Uterus (tissue), 4 donors: ENCODE results near the gene ABCA1. TPM values are rescaled to one million over a fixed set of nuclear protein-coding genes. Genes with fewer than 3 reads are reported as not detected.
"Not testable (repeated sequence)": the region's sequence is repeated elsewhere in the genome, so short reads cannot be mapped to it uniquely, and the experiment has no call there.

Experiments used
- DNase-seq, 2 donors: peaks; one replicate each; pipeline ENCODE4 v3.0.0-alpha.2; 2019 to 2020
- H3K27ac ChIP-seq, 2 donors: fragments of 200-600 bp; sonication (generic); 1 replicate in 1 of 2; 2 replicates in 1 of 2; pipeline ENCODE4 v1.5.1; 2016 to 2018
- H3K27me3 ChIP-seq, 2 donors: fragments of 200-600 bp; sonication (generic); one replicate each; pipeline ENCODE4 v1.5.1; 2018 to 2019; ENCODE audit warnings: control low read depth in 1 of 2
- H3K36me3 ChIP-seq, 2 donors: fragments of 200-600 bp; sonication (generic); one replicate each; pipeline ENCODE4 v1.5.1; 2019; ENCODE audit warnings: control low read depth in 1 of 2
- H3K4me1 ChIP-seq, 2 donors: fragments of 200-600 bp; sonication (generic); one replicate each; pipeline ENCODE4 v1.5.1; 2018 to 2019; ENCODE audit warnings: control low read depth in 1 of 2
- H3K4me3 ChIP-seq, 2 donors: fragments of 200-600 bp; sonication (generic); 1 replicate in 1 of 2; 2 replicates in 1 of 2; pipeline ENCODE4 v1.5.1; 2018 to 2019; ENCODE audit warnings: mild to moderate bottlenecking in 1 of 2
- H3K9me3 ChIP-seq, 2 donors: fragments of 200-600 bp; sonication (generic); one replicate each; pipeline ENCODE4 v1.5.1; 2019; ENCODE audit warnings: control low read depth in 1 of 2
- POLR2A ChIP-seq, 2 donors: fragments of 450-650 bp; IDR thresholded peaks; one replicate each; pipeline ENCODE4 v1.6.1; 2016; ENCODE audit warnings: antibody characterized with exemption in 2 of 2, mild to moderate bottlenecking in 1 of 2, moderate library complexity in 1 of 2
- intact Hi-C: fragments of 100-400 bp; cut with DNase I; formaldehyde crosslinking; loops from one replicate; pipeline ENCODE4 v1.15.1; 2023; ENCODE audit warnings: low total_unique reads
- total RNA-seq, 4 donors: library from RNA; depleted of rRNA in 3 of 4; stranded (reverse); fragments of >200 nt in 3 of 4; gene quantifications; one replicate each; pipeline versions ENCODE4 v1.1.0 to v1.2.4, GENCODE V29; 2014 to 2023
- TF ChIP-seq, protein P1 (sequence below), 4 experiments: fragments of 200-600 bp in 2 of 4; fragments of 450-650 bp in 2 of 4; sonication (generic) in 2 of 4; IDR thresholded peaks; one replicate each; pipeline ENCODE4 v1.5.1; 2016 to 2019; ENCODE audit warnings: antibody characterized with exemption in 4 of 4, mild to moderate bottlenecking in 2 of 4, moderate library complexity in 1 of 4
- donor health status: DM: yes; HTN: yes; CAD: no.

Gene ABCA1
- total RNA-seq, 4 donors from 2014 or later = 13.8 to 43.3 (median 25.9) TPM

DNA sequence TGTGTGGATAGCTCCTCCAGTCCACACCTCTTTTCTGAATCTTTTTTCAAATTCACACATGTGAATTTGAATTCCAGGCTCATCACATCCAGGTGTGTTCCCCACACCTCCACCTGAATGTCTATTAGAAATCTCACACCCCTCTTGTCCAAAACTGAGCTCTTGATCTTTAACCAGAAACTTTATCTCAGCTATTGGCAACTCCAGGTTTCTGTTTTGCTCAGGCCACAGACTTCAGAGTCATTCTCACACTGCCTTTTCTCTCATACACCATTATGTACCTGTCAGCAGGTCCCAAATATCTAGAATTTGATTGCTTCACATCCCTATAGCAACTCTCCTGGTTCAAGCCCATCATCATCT is 152.4 kb downstream of the ABCA1 start:
- intact Hi-C loops = no loop called here
- TF ChIP-seq, protein P1, sequence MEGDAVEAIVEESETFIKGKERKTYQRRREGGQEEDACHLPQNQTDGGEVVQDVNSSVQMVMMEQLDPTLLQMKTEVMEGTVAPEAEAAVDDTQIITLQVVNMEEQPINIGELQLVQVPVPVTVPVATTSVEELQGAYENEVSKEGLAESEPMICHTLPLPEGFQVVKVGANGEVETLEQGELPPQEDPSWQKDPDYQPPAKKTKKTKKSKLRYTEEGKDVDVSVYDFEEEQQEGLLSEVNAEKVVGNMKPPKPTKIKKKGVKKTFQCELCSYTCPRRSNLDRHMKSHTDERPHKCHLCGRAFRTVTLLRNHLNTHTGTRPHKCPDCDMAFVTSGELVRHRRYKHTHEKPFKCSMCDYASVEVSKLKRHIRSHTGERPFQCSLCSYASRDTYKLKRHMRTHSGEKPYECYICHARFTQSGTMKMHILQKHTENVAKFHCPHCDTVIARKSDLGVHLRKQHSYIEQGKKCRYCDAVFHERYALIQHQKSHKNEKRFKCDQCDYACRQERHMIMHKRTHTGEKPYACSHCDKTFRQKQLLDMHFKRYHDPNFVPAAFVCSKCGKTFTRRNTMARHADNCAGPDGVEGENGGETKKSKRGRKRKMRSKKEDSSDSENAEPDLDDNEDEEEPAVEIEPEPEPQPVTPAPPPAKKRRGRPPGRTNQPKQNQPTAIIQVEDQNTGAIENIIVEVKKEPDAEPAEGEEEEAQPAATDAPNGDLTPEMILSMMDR (IDR thresholded peaks at IDR 0.05) = no peak
- no peak for TF ChIP-seq POLR2A (IDR thresholded peaks at IDR 0.05)
- H3K27ac ChIP-seq = no peak overlapping the region

DNA sequence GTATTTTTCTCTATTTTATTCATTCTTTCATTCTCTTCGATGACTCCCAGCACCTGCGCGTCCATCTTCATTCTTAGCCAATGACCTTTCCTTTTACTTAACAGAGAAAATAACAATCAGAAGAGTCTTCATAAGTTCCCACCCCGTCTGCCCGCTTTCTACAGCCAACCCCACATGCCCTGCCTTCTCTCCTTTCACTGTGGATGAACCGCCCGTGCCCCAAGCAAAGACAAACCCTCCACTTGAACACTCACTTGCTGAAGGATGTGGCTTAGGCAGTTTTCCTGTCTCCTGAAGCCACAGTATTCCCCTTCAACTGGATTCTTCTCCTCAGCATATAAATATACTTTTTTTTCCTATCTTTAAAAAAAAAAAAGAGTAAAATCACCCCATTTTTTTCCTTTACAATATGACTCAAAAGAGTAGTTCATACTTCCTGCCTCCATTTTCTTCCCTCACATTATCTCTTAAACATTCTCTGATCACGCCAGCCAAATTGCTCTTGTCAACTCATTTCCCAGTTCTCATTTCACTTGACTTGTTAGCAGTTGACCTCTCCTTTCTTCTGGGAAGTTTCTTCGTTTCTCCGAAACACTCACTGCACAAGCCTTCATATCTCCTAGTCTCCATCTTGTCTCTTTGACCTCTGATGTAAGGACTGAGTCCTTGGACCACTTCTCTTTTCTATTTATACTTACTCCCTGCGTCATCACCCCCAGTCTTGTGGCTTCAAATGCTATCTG is 153.0 kb downstream of the ABCA1 start:
- TF ChIP-seq POLR2A (IDR thresholded peaks at IDR 0.05) = no peak
- TF ChIP-seq, protein P1 (IDR thresholded peaks at IDR 0.05) = no peak
- no peaks in the 10 kb centered on the region for H3K4me1 ChIP-seq

More for the DNA sequence above, 152.4 kb downstream of the ABCA1 start:
- H3K36me3 ChIP-seq = no peaks in the 10 kb centered on the region
- H3K27me3 ChIP-seq = no peaks in the 10 kb centered on the region
- DNase-seq = no peak
- H3K9me3 ChIP-seq = no peaks in the 10 kb centered on the region
- no peak overlapping the region for H3K4me3 ChIP-seq
- no peaks in the 10 kb centered on the region for H3K4me1 ChIP-seq

DNA sequence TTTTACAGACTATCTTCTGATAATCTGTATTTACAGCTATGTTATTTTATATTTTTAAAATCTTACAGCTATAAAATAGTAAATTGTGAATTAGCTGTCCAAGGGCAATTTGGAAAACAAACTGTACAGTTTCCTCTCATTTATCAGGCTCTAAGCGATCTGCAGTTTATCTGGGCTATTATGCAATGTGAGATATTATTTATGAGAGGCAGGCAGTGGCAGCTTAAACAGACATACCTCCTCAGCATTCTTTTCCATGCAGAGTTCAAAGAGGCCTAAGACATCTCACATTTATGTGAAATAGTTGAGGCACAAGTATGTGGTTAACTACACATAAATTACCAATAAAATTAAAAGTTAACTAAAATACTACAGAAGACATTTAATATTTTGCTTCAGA is 153.8 kb downstream of the ABCA1 start:
- Histone ChIP-seq H3K9me3 (no peaks in the 10 kb centered on the region), H3K4me1 (no peaks in the 10 kb centered on the region), H3K4me3 (no peak overlapping the region), H3K36me3 (no peaks in the 10 kb centered on the region), H3K27me3 (no peaks in the 10 kb centered on the region), H3K27ac (no peak overlapping the region)
- no peak for DNase-seq
- TF ChIP-seq, protein P1 (IDR thresholded peaks at IDR 0.05) = no peak
- TF ChIP-seq POLR2A (IDR thresholded peaks at IDR 0.05) = no peak
- intact Hi-C loops = no loop called here

More for the DNA sequence above, 153.0 kb downstream of the ABCA1 start:
- Histone ChIP-seq H3K9me3 (no peaks in the 10 kb centered on the region), H3K27ac (no peak overlapping the region), H3K27me3 (no peaks in the 10 kb centered on the region), H3K4me3 (no peak overlapping the region), H3K36me3 (no peaks in the 10 kb centered on the region)
- intact Hi-C loops = no loop called here
- DNase-seq = no peak

DNA sequence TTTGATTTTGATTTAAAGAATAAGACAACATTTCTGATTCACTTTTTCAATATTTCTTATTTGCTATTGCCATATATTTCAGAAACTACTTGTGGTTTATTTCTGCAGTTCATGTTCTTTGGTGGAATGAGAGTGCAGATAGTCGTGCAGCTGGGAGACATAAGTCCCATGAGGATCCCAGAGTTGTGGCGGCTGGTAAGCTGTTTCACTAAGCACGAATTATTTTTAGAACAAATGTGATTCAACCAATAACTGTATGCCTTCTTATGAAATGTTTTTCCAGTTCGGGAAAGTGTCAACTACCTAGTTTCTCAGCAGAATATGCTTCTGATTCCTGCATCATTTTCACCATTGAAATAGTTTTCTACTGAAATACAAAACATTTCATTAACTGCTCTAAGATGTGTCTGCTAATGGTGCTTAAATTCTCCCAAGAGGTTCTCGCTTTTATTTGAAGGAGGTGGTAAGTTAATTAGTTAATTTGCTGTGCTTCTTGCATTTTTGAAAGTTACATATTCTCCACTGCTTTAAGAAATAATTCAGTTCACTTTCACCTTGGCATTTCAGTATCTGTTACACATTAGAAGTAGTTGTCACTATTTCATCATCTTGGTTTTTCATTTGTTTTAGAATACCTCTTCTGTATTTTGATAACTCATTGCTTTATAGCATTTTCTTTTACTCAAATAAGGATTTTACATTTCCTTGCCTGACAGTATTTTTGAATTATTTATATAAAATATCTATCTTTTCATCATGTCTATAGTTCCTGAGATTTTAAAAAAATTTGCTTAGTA is 155.0 kb downstream of the ABCA1 start:
- no peaks in the 10 kb centered on the region for H3K27me3 ChIP-seq
- no peak overlapping the region for H3K27ac ChIP-seq
- DNase-seq = no peak
- no peaks in the 10 kb centered on the region for H3K36me3 ChIP-seq
- TF ChIP-seq, protein P1 (IDR thresholded peaks at IDR 0.05) = no peak
- no peak for TF ChIP-seq POLR2A (IDR thresholded peaks at IDR 0.05)
- H3K9me3 ChIP-seq = no peaks in the 10 kb centered on the region
- no peak overlapping the region for H3K4me3 ChIP-seq
- no peaks in the 10 kb centered on the region for H3K4me1 ChIP-seq
- intact Hi-C loops = no loop called here

DNA sequence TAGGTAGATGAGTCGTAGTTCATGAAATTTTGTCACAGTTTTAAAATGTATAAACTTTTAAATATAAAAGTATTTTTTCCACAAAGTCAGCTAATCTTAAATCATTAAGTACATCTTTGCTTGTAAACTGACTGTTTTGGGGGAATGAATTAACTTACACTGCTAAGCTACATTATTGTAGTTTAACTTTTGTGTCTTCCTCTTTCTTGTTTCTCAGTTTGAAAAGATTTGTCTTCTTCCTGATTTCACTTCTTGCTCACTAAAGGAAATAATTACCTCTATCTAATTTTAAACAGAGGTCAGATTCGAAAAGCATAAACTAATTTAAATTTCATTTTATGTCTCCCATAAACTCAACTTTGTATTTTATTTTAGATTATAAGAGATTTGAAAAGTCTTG is 158.3 kb downstream of the ABCA1 start:
- Histone ChIP-seq H3K4me1 (no peaks in the 10 kb centered on the region), H3K27ac (no peak overlapping the region), H3K27me3 (no peaks in the 10 kb centered on the region), H3K36me3 (no peaks in the 10 kb centered on the region), H3K9me3 (no peaks in the 10 kb centered on the region), H3K4me3 (no peak overlapping the region)
- DNase-seq = no peak
- TF ChIP-seq, protein P1 (IDR thresholded peaks at IDR 0.05) = no peak
- TF ChIP-seq POLR2A (IDR thresholded peaks at IDR 0.05) = no peak
- intact Hi-C loops = no loop called here

DNA sequence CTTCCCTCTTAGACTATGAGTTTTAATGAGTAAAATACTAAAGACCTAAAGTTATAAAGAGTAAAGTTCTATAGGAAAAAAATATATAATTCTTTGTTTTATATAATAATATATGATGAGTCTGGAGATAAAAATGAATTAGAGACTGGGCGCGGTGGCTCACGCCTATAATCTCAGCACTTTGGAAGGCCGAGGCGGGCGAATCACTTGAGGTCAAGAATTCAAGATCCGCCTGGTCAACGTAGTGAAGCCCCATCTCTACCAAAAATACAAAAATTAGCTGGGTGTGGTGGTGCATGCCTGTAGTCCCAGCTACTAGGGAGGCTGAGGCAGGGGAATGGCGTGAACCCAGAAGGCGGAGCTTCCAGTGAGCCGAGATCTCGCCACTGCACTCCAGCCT is 158.9 kb downstream of the ABCA1 start:
- H3K9me3 ChIP-seq, H3K36me3 ChIP-seq, H3K27ac ChIP-seq, H3K4me1 ChIP-seq, H3K27me3 ChIP-seq, intact Hi-C loops, DNase-seq, H3K4me3 ChIP-seq: not testable (repeated sequence)
